NCI-H748 (cell line): ENCODE measurements around the gene GABRR2.
"Not testable (repeated sequence)": the region's sequence is repeated elsewhere in the genome, so short reads cannot be mapped to it uniquely, and the experiment has no call there.

Experiments used
- DNase-seq: peaks from one replicate; lab custom pipeline; 2025; ENCODE audit not compliant: unreplicated experiment; lab: John Stamatoyannopoulos, UW

Gene GABRR2

GRCh38 chr6:89328976-89329375 is 13.9 kb upstream of the GABRR2 start:
- DNase-seq: no peak

DNA sequence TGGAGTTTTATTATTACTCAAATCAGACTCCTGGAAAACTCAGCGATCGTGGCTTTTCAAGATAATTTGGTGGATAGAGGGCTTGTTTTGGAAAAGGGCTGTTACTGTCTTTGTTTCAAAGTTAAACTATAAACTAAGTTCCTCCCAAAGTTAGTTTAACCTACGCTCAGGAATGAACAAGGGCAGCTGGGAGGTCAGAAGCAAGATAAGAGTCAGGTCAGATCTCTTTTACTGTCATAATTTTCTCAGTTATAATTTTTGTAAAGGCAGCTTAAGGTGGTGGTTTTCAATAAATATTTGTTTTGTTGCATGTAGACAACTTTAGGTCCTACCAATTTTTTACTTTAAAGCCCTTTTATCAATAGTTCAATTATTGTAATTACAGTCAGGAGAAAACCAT is 9.2 kb upstream of the GABRR2 start:
- DNase-seq: no peak

- peak; percentile 21 for DNase-seq
These were observed 8.4 kb upstream of the GABRR2 start for GRCh38 chr6:89323511-89323971.

- DNase-seq: no peak
These were observed 6.3 kb upstream of the GABRR2 start for GRCh38 chr6:89321131-89321970.

- no peak for DNase-seq
These were observed 5.0 kb upstream of the GABRR2 start for GRCh38 chr6:89320012-89320559.

DNA sequence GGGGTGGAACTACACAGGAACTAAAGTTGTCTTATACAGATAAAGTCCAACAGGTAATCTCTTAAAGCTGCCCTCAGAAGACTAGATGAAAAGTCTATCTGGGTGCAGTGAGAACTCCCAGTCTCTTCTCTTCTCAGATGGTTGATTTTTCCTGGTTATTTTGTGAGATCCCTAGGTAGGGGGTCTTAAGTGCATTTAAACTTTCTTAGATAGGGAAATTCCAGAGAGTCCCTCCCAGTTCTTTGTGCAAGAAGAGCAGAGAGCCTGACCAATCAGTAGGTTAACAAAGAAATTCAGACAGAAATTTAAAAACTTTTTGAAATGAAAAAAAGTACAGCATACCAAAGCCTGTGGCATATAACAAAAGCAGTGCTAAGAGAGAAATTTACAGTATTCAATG is 2.0 kb upstream of the GABRR2 start:
- no peak for DNase-seq

DNA sequence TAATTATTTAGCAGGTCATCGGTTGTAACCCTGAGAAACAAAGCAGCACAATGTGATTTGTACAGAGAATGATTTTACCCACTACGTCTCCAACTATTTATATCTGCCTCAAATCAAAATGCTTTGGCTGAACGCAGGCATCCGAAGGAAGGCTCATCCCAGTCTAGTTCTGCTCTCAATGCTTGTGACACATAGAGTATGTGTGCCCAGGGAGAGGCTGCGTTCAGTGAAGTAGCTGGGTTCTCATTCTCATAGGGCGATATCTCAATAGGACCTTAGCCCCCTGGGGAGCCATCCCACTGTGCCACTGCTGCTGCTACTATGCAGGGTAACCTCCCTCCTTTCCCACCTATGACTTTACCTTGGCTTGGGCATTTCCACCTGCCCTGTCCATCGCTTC is 407 bp downstream of the GABRR2 start:
- no peak for DNase-seq

GRCh38 chr6:89313006-89313405 is 2.1 kb downstream of the GABRR2 start:
- no peak for DNase-seq

GRCh38 chr6:89311853-89312531 is 3.1 kb downstream of the GABRR2 start:
- peak; percentile 49 for DNase-seq

- no peak for DNase-seq
These were observed 3.6 kb downstream of the GABRR2 start for GRCh38 chr6:89311530-89311852.

- no peak for DNase-seq
These were observed 4.2 kb downstream of the GABRR2 start for GRCh38 chr6:89310929-89311328.

- DNase-seq: no peak
These were observed 6.3 kb downstream of the GABRR2 start for GRCh38 chr6:89308525-89309395.

GRCh38 chr6:89304517-89304916 is 10.6 kb downstream of the GABRR2 start:
- DNase-seq: not testable (repeated sequence)

DNA sequence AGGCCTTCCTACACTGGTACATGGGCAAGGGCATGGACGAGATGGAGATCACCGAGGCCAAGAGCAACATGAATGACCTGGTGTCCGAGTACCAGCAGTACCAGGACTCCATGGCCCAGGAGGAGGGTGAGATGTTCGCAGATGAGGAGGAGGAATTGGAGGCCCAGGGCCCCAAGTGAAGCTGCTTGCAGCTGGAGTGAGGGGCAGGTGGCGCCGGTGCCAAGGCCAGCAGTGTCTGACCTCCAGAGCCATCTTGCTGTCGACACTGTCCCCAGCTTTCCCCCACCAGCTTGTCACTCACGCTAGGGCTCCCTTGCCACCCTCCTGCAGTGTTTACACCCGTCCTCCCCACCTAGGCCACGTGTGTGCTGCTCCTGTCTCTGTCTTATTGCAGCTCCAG is 12.2 kb downstream of the GABRR2 start:
- DNase-seq: no peak

GRCh38 chr6:89302195-89302770 is 12.8 kb downstream of the GABRR2 start:
- no peak for DNase-seq

GRCh38 chr6:89301586-89302194 is 13.4 kb downstream of the GABRR2 start:
- no peak for DNase-seq

GRCh38 chr6:89299466-89299850 is 15.6 kb downstream of the GABRR2 start:
- no peak for DNase-seq

DNA sequence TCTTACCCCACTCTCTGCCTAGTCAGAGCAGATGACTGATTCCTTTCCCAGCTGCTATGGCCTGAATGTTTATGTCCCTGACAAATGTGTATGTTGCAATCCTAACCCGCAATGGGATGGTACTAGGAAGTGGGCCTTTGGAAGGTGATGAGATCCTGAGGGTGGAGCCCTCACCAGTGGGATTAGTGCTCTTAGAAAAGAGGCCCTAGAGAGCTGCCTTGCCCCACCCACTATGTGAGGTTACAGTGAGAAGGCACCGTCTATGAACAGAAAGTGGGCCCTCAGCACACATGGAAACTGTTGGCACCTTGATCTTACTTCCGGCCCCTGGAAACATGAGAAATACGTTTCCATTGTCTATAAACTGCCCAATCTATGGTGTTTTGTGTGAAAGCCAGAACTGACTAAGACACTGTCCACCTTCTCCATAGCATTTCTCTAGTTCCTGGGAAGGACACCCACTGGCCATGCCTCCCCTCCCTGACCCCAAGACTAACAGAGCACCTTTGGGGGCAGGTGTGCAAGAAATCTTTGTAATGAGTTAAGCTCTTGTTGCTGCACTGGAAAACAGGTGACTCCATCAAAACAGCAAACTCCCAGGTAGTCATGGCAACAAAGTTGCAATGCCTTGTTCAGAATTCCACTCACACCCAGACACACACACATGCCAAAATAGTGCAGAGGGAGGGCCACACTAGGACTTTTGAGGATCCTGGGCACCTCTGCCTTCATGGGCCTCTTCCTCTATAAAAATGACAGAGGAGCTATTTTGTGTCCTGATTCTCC is 16.2 kb downstream of the GABRR2 start:
- peak; percentile 9 for DNase-seq

- no peak for DNase-seq
These were observed 17.3 kb downstream of the GABRR2 start for GRCh38 chr6:89297695-89298351.
